Hematopoietic multipotent progenitor cell treated with erythropoietin and hydrocortisone succinate and interleukin-3 and kit ligand, for 15 days (in vitro differentiated cells): ENCODE measurements around the gene EML3.
A peak's percentile ranks its signal among the peaks of the same experiment; 100 is the strongest.
"Not testable (repeated sequence)": the region's sequence is repeated elsewhere in the genome, so short reads cannot be mapped to it uniquely, and the experiment has no call there.

Experiments
- DNase-seq: peaks from one replicate; pipeline ENCODE4 v3.0.0-alpha.2; 2015; ENCODE audit warnings: low spot score

The EML3 gene

DNA sequence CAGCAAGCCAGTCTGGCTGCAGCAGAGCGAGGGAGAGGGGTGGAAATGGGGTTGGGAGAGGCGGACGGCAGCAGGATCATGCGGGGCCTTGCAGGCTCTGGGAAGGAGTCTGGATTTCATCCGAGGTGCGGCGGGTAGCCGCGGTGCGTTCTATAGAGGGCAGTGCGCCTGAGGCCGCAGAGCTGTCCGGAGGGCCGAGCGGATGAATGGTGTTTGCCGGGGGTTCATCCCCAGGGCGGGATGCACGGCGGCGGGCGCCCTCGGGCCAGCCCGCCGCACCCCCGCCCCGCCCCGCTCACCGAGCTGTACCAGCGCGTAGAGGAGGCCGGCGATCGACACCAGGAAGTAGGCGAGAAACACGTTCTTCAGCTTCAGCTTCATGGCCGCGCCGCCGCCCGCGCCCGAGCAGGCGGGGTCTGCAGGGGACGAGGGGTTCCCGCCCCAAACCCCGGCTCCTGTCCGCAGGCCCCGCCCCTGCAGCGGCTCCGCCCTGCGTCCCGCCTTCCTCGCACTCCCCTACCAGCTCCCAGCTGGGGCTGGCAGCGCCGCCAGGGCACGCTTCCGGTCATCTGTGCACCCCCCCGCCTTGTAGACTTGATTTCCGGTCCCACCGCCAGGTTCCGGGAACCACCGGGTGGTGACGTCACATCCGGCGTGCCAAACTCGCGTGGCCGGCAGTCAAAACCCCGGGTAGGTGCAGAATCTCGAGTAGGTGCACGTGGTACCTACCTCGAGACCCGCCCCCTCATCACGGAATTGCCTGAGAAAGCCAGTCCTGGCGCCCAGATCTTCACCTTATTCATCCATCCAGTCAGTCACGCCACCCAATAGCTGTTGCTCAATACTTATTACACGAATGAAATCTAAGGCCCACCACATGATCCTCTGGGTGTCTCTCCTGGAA lies 9.2 kb upstream of the EML3 start, which contains the start of gene B3GAT3:
Gene B3GAT3, minus strand, starts transcription at position 420 of the 904 bp plus-strand sequence. Its CDS starts 39 bp downstream, at position 381.
- peak; percentile 88 for DNase-seq

DNA sequence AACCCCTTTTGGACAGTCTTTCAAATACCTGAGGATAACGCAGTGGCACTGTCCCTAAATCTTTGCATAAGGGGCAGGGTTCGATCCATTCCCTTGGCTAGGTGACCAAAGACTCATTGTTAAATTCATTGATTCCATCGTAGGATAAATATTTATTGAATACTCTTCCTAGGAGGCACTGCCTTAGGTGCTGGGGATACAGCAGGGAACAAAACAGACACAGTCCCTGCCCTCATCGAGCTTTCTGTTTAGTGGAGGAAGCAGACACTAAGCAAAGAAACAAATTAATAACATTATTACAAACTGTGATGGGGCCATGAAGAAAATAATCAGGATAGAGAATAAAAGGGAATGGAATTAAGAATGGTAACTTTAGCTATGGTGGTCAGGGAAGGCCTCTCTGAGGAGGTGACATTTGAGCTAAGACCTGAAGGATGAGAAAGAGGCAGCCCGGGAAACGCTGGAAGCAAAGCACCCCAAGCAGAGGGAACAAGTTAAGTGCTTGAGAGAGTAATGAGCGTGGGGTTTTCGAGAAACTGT lies 8.5 kb upstream of the EML3 start:
- no peak for DNase-seq

DNA sequence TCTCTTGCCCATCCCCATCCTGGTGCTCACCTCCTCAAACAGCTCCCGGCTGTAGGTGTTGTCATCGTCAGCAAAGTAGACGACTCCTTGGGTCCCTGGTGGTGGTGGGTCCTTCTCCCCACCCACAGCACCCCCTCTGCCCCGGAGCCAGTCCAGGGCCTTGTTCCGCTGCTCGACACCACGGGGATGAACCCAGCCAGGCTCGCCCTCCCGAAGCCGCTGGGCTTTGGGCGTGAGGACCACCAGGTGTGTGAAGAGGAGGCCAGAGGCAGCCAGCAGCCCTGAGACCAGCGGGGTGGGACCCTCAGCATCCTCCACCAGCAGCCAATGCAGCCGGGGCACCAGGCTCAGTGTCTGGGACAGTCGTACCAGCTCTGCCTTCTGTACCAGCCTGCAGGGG lies 4.4 kb upstream of the EML3 start:
- DNase-seq = not testable (repeated sequence)

- no peak for DNase-seq
Observed at GRCh38 chr11:62615521-62615920, 2.9 kb upstream of the EML3 start.

GRCh38 chr11:62614275-62614674 lies 1.7 kb upstream of the EML3 start:
- DNase-seq = peak; percentile 65

GRCh38 chr11:62613291-62613778 lies 760 bp upstream of the EML3 start:
- DNase-seq = no peak

DNA sequence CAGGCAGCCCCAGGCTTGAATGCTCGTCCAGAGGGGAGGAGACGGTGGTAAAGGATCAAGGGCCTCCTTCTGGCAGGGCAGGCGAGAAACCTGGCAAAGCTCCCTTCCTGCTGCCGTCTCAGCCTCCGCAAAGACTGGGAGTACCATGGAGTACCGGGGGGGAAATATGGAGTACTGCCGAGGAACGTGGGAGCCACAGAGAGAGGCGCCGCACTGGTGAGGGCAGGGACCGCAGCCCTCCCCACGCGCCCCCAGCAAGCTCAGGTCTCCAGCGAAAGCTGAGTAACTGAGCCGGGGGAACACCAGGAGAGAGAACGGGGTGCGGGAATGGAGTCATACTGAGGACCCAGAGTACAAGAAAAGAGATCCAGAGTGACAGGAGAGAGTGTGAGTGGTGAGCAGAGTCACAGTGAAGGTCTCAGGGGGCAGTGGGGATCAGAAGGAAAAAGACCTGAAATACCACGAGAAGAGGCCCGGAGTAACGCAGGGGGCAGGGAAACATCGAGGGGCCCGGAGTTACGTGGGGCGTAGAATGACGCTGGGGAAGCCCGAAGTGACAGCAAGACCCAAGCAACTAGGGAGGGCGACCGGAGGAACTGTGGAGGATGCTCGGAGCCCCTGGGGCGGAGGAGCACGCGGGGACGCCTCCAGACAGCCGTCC lies 740 bp downstream of the EML3 start:
- peak; percentile 18 for DNase-seq

- no peak for DNase-seq
Observed at GRCh38 chr11:62610814-62611704, 1.5 kb downstream of the EML3 start.

DNA sequence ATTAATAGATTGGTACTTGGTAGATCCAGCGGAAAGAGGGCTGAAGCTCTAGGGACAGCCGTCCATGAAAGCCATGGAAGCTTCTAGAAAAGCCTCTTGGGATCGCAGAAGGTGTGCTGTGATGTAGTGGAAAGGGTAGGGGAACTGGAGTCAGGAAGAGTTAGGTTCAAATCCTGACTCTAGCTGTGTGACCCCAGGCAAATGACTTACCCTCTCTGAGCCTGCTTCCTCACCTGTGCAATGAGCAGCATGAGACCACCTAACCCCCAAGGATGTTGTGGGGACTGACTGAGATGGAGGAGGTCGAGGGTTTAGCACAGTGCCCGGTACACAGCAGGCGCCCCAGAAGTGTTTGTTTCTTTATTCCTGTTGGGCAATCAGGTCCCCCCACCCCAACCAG lies 2.2 kb downstream of the EML3 start:
- DNase-seq = no peak

DNA sequence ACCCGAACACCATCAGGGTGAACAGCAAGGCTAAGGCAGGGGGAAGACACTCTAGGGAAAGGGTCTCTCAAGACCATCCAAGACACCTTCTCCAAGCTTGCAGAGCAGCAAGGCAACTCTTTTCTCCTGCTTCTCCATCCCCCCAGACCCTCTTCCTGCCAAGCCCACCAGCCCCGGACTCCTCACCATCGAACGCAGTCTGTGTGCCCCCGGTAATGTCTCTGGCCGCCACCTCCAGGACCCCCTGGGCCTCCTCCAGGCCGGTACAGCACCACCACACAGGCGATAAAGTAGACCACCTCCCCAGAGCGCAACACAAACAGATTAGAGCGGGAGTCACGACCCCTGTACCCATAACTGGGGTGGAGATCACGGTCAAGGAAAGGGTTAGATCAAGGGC lies 3.8 kb downstream of the EML3 start:
- DNase-seq = no peak

DNA sequence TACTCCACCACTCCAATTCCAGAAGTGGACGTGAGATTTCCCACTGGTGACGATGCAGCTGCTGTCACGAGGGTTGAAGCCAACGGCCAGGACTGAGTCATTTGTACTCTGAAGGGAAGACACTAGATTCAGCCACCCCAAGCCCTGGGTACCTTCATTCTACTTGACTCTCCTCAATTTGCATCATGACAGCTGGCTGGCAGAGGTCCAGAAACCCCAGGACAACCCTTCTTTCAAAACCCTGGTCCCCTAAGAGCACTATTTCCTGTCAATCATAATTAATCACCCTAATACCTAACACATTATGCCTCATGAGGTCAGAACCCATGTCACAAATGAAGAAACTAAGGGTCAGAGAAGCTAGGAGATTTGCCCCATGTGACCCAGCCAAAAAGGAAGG lies 4.9 kb downstream of the EML3 start:
- no peak for DNase-seq

- DNase-seq = no peak
Observed at GRCh38 chr11:62605902-62606301, 6.7 kb downstream of the EML3 start.

- no peak for DNase-seq
Observed at GRCh38 chr11:62605467-62605866, 7.1 kb downstream of the EML3 start.

GRCh38 chr11:62604460-62605120 lies 8.0 kb downstream of the EML3 start:
- DNase-seq = no peak

DNA sequence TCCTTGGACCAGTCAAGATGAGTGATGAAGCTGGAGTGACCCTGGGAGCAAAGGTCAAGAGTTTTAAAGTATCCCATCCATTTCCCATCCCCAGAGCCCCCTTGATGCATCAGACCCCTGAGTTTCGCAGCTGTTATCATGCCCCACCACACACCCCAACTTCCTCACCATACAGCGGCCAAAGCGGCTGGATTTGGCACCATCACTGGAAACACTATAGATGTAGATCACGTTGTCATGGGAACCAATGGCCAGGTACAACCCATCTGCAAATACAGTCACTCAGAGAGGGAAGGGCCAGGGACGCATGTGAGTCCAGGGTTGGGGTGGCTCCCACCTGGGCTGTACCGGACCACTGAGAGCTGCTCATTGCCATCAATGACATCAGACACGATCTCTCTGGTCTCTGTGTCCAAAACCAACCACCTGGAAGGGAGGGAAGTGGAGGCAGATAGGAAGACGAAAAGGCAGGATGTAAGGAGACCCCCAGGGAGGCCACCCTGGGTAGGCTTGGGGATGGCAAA lies 8.7 kb downstream of the EML3 start:
- DNase-seq = no peak

GRCh38 chr11:62603072-62603408 lies 9.5 kb downstream of the EML3 start:
- no peak for DNase-seq

DNA sequence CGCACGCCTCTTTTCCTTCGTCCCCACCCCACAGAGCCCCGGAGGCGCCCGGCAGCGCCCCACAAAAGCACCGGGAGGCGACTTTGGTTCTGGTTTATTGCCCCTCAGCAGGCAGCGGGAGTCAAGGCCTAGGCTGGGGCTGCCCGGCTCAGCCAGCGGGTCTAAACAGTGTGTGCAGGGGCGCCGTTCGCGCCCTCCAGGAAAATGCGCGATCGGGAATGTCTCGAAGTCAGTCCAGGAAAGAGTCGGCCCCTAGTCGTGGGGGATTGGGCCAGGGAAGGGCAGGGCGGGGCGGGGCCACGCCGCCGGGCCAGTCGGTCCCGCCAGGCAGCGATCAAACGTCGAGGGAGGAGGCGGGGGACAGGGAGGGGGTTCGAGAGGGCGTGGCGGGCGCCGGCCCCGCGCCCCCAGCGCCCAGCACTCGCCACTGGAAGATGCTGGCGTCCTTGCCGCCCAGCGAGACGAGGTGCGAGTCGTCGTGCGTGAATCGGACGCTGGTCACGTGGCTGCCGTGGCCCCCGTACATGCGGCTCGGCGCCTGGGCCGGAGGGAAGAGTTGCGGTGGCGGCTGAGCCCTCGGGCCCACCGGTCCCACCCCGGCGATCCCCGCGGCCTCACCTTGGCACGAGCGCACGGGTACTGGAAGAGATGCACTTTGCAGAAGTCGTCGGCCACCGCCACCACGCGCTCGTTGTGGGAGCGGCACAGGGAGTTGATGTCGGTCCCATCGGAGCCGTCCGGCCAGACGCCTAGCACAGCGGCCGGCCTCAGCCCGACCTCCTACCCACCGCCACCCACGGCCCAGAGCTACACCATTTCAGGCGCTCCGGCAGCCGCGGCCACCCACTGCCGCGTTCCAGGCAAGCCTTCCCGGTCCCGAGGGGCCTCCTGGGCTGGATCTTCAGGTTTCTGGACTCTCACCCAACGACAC lies 10.2 kb downstream of the EML3 start:
- no peak for DNase-seq

- peak; percentile 98 for DNase-seq
Observed at GRCh38 chr11:62601372-62602140, 11.0 kb downstream of the EML3 start, which contains the start of gene MTA2. Gene MTA2 (minus strand): TSS chr11:62601865. CDS start chr11:62601450, 415 bp downstream.

- peak; percentile 37 for DNase-seq
Observed at GRCh38 chr11:62601122-62601371, 11.5 kb downstream of the EML3 start.
